GM21360 (cell line): ENCODE results near the gene CAMSAP2.
"Not testable (repeated sequence)": the region's sequence is repeated elsewhere in the genome, so short reads cannot be mapped to it uniquely, and the experiment has no call there.

ENCODE experiments used
- ATAC-seq: cut with Tn5 transposase; IDR thresholded peaks from one replicate; pipeline ENCODE4 v1.9.1; 2021; ENCODE audit warnings: mild to moderate bottlenecking, moderate library complexity; ENCODE audit not compliant: unreplicated experiment

CAMSAP2 gene

GRCh38 chr1:200738949-200739651 is 407 bp downstream of the CAMSAP2 start:
- peak; percentile 49 for ATAC-seq

- peak; percentile 10 for ATAC-seq
Observed at GRCh38 chr1:200739702-200740570, 1.2 kb downstream of the CAMSAP2 start.

DNA sequence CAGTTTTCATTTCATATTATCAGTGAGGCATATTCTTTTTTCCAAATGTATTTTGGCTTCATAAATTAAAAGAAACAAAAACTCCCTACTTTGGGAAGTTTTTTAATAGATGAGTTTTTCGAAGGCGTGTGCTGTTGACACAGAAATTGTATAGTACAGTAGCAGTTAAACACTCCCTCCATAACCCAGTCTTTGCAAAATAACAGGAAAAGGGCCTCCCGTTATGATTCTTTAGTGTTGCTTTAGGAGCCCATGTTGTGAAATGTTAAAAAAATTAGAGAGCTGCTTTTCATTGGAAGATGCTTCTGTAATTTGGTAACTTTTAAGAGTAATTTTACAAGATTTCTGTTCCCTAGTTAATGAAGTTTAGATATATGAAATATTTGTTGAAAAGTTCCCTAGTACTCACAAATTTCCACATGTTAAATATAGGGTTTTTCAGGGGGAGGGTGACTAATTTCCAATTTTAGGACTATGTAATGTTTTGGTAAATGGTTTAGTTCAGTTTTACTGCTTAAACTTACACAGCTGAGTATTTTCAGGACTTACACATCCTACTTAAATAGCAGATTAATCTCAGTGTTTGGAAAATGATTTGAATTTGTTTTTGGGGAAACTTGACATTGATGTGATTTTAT is 2.0 kb downstream of the CAMSAP2 start:
- no peak for ATAC-seq

- ATAC-seq, result no peak
Observed at GRCh38 chr1:200741551-200742207, 3.0 kb downstream of the CAMSAP2 start.

DNA sequence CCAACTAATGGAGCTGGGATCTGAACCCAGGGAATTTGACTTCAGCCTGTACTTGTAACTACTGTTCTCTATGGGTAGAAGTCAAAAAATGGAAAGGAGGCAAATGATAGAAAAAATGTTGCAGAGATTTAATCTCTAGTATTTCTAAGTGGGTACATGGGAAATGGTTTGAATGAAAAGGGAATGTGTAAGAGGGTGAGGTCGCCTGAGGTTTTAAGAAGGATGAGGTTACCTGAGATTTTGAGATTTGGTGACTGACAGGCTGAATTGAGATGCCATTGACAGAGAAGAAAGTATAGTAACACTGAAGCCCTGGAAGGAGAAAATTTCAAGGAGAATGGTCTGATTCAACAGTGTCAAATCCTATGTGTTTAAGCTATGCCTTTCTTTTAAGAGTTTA is 5.5 kb downstream of the CAMSAP2 start:
- ATAC-seq, result no peak

DNA sequence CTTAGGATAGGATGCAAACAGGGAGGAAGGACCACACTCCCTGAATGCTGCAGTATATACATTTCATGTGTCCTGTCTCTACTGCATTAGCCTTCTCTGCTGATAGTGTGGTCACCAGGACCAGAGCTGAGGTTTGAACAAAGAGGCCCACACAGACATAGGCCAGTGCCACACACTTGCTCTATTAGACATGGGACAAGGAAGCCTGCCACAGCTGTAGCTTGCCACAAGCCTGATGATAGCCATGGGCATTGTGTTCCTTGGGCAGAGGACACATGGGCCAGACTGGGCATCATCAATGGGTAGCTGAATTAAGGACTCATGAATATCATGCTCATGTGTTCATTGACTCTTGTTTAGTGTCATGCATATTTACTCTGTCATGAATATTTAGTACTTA is 10.4 kb downstream of the CAMSAP2 start:
- no peak for ATAC-seq

DNA sequence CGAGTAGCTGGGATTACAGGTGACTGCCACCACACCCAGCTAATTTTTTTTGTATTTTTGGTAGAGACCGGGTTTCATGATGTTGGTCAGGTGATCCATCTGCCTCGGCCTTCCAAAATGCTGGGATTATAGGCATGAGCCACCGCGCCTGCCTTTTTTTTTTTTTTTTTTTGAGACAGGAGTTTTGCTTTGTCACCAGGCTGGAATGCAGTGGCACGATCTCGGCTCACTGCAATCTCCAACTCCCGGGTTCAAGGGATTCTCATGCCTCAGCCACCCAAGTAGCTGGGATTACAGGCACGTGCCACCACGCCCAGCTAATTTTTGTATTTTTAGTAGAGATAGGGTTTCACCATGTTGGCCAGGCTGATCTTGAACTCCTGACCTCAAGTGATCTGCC is 12.1 kb downstream of the CAMSAP2 start:
- not testable (repeated sequence) for ATAC-seq

DNA sequence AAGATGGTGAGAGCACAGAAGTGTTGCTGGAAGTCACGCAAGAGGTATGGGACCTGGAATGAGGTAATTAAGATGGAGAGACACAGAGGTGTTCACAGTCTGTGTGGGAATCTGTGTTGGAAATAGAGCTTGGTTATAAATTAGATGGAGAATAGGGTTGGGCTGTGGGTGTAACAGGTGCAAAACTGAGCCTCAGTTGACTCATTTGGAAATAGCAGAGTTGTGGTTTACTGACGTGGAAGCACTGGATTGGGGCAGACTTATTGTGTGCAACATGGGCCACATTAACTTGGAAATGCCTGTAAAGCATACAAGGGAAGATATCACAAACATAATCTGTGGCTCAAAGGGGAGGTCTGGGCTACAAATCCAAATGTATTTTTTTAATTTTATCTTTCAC is 13.0 kb downstream of the CAMSAP2 start:
- ATAC-seq, result peak; percentile 66

DNA sequence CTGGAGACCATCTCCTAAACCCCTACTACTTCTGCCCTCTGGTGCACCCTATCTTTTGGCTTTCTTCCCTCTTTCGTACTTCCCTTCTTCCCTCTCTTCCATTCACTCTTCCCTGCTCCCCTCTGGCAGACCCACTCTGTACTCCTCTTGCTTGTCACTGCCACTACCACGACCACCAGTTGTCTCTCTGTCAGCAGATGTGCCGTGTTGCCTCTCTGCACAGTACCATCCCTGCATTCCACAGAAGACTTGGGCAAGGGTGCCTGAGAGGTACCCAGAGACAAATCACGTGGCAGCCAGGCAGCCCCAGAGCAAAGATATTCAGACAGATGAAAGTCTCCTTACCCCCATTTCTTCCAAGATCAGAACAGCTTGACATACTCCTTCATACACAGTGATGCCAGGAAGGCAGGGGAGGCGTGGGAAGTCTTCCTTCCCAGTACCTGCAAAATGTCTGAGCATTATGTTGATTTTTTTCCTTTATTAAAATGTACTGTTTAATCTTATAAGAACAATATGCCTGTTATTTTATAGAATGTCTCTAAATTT is 15.0 kb downstream of the CAMSAP2 start:
- ATAC-seq, result no peak

DNA sequence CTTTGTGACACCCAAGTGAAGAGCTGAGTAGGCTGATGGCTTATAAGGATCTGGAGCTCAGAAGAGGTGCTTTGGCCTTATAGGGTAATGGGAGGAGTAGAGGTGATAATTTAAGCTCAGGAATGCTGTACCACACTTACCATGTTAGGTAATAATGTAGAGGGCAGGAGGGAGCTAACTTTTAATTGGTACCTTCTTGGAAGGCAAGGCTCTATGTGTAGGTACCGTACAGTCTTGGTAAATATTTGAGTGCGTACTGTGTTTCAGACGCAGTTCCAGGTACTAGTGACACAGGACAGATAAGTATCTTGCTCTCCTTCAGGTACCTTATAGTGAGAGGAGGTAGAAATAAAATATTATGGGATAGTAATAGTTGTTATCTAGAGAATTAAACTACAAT is 16.8 kb downstream of the CAMSAP2 start:
- ATAC-seq, result no peak

DNA sequence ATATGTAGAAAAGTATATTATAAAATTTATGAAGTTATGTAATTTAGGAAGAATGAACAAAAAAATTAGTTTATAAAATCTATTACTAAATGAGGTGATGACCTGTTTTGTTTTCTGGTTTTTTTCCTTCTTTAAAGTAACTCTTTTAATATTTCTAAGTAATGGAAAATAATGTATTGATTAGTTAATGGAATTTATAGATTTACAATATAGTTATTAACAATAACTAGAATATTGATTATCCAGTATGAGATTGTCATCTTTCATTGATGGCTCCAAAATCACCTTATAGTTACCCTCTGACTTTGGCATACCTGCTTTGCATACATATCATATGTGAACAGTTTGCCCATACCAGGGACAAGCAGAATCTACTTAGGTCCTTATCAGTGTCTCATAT is 23.4 kb downstream of the CAMSAP2 start:
- no peak for ATAC-seq

DNA sequence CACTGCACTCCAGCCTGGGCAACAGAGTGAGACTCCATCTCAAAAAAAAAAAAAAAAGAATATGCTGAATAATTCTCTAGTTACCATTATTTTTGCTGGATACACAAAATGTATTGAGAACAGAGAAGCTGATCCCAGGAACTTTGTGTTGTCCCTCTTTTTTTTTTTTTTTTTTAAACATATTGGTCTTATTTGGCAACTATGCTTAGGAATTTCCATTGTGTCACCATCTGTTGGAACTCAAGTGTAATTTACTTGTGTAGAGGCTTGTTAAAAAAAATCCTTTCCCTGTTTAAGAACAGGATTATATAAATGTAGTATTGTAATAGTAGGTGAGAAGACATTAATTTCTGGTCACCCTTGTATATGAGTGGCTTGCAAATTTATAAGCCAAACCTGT is 28.6 kb downstream of the CAMSAP2 start:
- no peak for ATAC-seq

GRCh38 chr1:200771625-200772555 is 33.2 kb downstream of the CAMSAP2 start:
- no peak for ATAC-seq

- no peak for ATAC-seq
Observed at GRCh38 chr1:200774311-200774710, 35.6 kb downstream of the CAMSAP2 start.

- ATAC-seq, result peak; percentile 51
Observed at GRCh38 chr1:200774735-200775444, 36.2 kb downstream of the CAMSAP2 start.

DNA sequence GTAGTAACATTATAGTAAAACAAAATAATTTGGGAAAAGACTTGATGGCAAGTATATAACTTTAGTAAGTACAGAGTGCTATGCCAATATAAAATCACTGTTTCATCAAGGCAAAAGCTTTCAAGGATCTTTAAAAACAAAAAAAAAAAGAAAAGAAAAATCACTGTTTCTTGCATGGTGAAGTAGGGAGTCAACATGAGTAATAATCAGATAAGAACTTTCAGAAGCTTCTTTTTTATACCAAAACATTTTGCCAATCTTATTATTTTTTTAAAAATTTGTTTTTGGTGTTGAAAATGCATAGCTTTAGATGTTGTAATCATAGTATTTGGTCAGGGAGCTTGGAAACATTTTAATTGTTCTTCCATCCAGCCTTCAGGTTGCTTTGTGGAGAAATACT is 37.2 kb downstream of the CAMSAP2 start:
- no peak for ATAC-seq

- ATAC-seq, result no peak
Observed at GRCh38 chr1:200776949-200777348, 38.3 kb downstream of the CAMSAP2 start.

DNA sequence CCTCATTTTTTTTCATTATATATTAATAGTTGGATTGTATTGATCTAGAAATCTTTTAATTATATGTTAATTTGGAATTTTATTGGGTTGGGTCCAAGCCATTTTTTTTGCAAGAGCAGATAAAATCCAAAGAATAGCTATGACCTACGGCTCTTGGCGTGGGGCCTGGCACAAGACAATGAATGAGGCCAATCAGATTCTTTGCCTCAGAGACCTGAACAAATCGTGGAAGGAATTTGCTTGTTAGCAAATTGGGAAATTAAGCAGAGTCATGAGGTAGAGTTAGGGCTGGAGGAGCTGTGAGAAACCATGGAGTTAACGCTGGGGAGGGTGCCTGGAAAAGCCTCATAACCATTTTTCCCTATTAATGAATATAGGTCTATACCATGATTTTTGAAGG is 40.1 kb downstream of the CAMSAP2 start:
- no peak for ATAC-seq

DNA sequence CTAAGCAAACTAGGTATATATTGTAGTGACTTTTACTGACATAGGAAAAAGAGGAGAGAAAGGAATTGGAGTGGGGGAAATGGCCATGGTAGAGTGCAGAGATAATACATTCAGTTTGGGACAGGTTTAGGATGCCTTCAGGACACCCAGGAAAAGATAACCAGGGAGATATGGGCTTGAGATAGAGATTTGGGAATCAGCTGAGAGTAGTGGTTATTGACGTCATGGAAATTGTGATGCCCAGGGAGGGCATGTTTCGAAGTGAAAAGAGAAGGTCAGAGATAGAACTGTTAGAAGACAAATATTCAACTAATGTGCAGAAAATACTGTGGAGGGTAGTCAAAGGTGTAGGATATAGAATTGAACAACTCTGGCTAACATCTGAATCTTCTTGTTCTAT is 40.6 kb downstream of the CAMSAP2 start:
- no peak for ATAC-seq
